Lower lobe of right lung (tissue), 2 donors: Measurements from ENCODE around the gene MGMT. TPM values are rescaled to one million over a fixed set of nuclear protein-coding genes. Genes with fewer than 3 reads are reported as not detected.

ENCODE experiments used
- ATAC-seq, 2 donors: fragments of 200-7000 bp; cut with Tn5 transposase; one replicate each; pipeline ENCODE4 v1.9.1; 2020 to 2022; ENCODE audit warnings: mild to moderate bottlenecking in 2 of 2, moderate library complexity in 2 of 2
- DNase-seq: peaks from one replicate; pipeline ENCODE4 v3.0.0-alpha.2; 2020
- H3K27ac ChIP-seq: fragments of 200-600 bp; one replicate; pipeline ENCODE4 v1.8.0; 2022
- H3K27me3 ChIP-seq: fragments of 200-600 bp; one replicate; pipeline ENCODE4 v1.8.0; 2022; ENCODE audit warnings: low read depth
- H3K36me3 ChIP-seq: fragments of 200-600 bp; one replicate; pipeline ENCODE4 v1.8.0; 2022; ENCODE audit warnings: mild to moderate bottlenecking
- H3K4me1 ChIP-seq: fragments of 200-600 bp; one replicate; pipeline ENCODE4 v1.8.0; 2022
- H3K4me3 ChIP-seq: fragments of 200-600 bp; one replicate; pipeline ENCODE4 v1.8.0; 2022; ENCODE audit warnings: mild to moderate bottlenecking
- H3K9me3 ChIP-seq: fragments of 200-600 bp; one replicate; pipeline ENCODE4 v1.8.0; 2022
- CTCF ChIP-seq: fragments of 200-600 bp; IDR thresholded peaks from one replicate; pipeline ENCODE4 v1.8.0; 2022; ENCODE audit warnings: antibody characterized with exemption, mild to moderate bottlenecking
- intact Hi-C: fragments of 100-400 bp; cut with DNase I; formaldehyde crosslinking; loops from one replicate; pipeline ENCODE4 v1.11.0; 2022
- total RNA-seq: library from RNA; stranded (reverse); fragmentation: NEBNext Ultra II Directional; extraction: Animal tissue kit (Norgen Biotek cat#: 25700); gene quantifications from one replicate; pipeline ENCODE4 v1.2.1, GENCODE V29; 2021
- donor health status: DM: no; HTN: yes; CAD: no; lungs with severe emphysema.

MGMT gene
- total RNA-seq, 1 donor from 2014 or later = 19.9 TPM

GRCh38 chr10:129693382-129693781 is 226.3 kb downstream of the MGMT start:
- H3K27me3 ChIP-seq = no peaks in the 10 kb centered on the region
- no peak for DNase-seq
- no peak for ATAC-seq
- no peaks in the 10 kb centered on the region for H3K9me3 ChIP-seq
- H3K4me3 ChIP-seq = no peak overlapping the region
- H3K27ac ChIP-seq = no peak overlapping the region
- H3K4me1 ChIP-seq = no peaks in the 10 kb centered on the region
- TF ChIP-seq CTCF = no peak
- no peaks in the 10 kb centered on the region for H3K36me3 ChIP-seq
- intact Hi-C loops = no loop called here

- no peaks in the 10 kb centered on the region for H3K9me3 ChIP-seq
- no peaks in the 10 kb centered on the region for H3K4me1 ChIP-seq
- no peak for TF ChIP-seq CTCF
- intact Hi-C loops = no loop called here
- no peak overlapping the region for H3K27ac ChIP-seq
- H3K36me3 ChIP-seq = no peaks in the 10 kb centered on the region
- no peak for ATAC-seq
- H3K27me3 ChIP-seq = no peaks in the 10 kb centered on the region
- H3K4me3 ChIP-seq = no peak overlapping the region
- DNase-seq = no peak
Observed at GRCh38 chr10:129694184-129694583, 227.1 kb downstream of the MGMT start.

- Histone ChIP-seq H3K27me3 (no peaks in the 10 kb centered on the region), H3K4me3 (no peak overlapping the region), H3K36me3 (no peaks in the 10 kb centered on the region), H3K27ac (no peak overlapping the region), H3K4me1 (no peaks in the 10 kb centered on the region), H3K9me3 (no peaks in the 10 kb centered on the region)
- TF ChIP-seq CTCF = no peak
- DNase-seq (no peak), ATAC-seq (peak in 1 of 2 donors; percentile 37)
- intact Hi-C loops = no loop called here
Observed at GRCh38 chr10:129694691-129695243, 227.7 kb downstream of the MGMT start.

- no peaks in the 10 kb centered on the region for H3K4me1 ChIP-seq
- no peak for TF ChIP-seq CTCF
- no peak overlapping the region for H3K4me3 ChIP-seq
- no peak overlapping the region for H3K27ac ChIP-seq
- ATAC-seq (no peak), DNase-seq (no peak)
- H3K36me3 ChIP-seq = no peaks in the 10 kb centered on the region
- no peaks in the 10 kb centered on the region for H3K27me3 ChIP-seq
- intact Hi-C loops = no loop called here
- no peaks in the 10 kb centered on the region for H3K9me3 ChIP-seq
Observed at GRCh38 chr10:129695671-129696070, 228.6 kb downstream of the MGMT start.

GRCh38 chr10:129696636-129697035 is 229.6 kb downstream of the MGMT start:
- intact Hi-C loops = no loop called here
- Histone ChIP-seq H3K4me1 (no peaks in the 10 kb centered on the region), H3K36me3 (no peaks in the 10 kb centered on the region), H3K9me3 (no peaks in the 10 kb centered on the region), H3K4me3 (no peak overlapping the region), H3K27ac (no peak overlapping the region), H3K27me3 (no peaks in the 10 kb centered on the region)
- no peak for DNase-seq
- TF ChIP-seq CTCF = no peak
- ATAC-seq = no peak
